Smooth muscle cell (in vitro differentiated cells): ENCODE data around the gene AKNA. TPM values are rescaled to one million over a fixed set of nuclear protein-coding genes. Genes with fewer than 3 reads are reported as not detected.

Experiments used
- DNase-seq: peaks from one replicate; lab custom pipeline; 2025; ENCODE audit not compliant: unreplicated experiment; lab: John Stamatoyannopoulos, UW
- H2AFZ ChIP-seq: fragments of 200-600 bp; sonication (generic); 2 replicates; pipeline ENCODE4 v1.6.0; 2016; ENCODE audit warnings: antibody characterized with exemption, low read depth, mild to moderate bottlenecking
- H3F3A ChIP-seq: fragments of 200-600 bp; sonication (generic); 2 replicates; pipeline ENCODE4 v1.6.0; 2017; ENCODE audit warnings: antibody characterized with exemption, low read depth
- H3K27ac ChIP-seq: fragments of 200-600 bp; sonication (generic); 2 replicates; pipeline ENCODE4 v1.5.1; 2016; ENCODE audit warnings: low read depth, mild to moderate bottlenecking
- H3K27me3 ChIP-seq: fragments of 200-600 bp; sonication (generic); 2 replicates; pipeline ENCODE4 v1.6.1; 2016; ENCODE audit warnings: low read depth, mild to moderate bottlenecking
- H3K36me3 ChIP-seq: fragments of 200-600 bp; sonication (generic); 2 replicates; pipeline ENCODE4 v1.5.1; 2016; ENCODE audit warnings: low read depth
- H3K4me1 ChIP-seq: fragments of 200-600 bp; sonication (generic); 2 replicates; pipeline ENCODE4 v1.5.1; 2016; ENCODE audit warnings: low read depth
- H3K4me2 ChIP-seq: fragments of 200-600 bp; sonication (generic); 2 replicates; pipeline ENCODE4 v1.6.0; 2016; ENCODE audit warnings: mild to moderate bottlenecking
- H3K4me3 ChIP-seq: fragments of 200-600 bp; sonication (generic); 2 replicates; pipeline ENCODE4 v1.5.1; 2016; ENCODE audit warnings: mild to moderate bottlenecking
- H3K79me2 ChIP-seq: fragments of 200-600 bp; sonication (generic); 2 replicates; pipeline ENCODE4 v1.6.0; 2016; ENCODE audit warnings: low read depth, mild to moderate bottlenecking
- H3K9ac ChIP-seq: fragments of 200-600 bp; sonication (generic); 2 replicates; pipeline ENCODE4 v1.6.0; 2016; ENCODE audit warnings: low read depth
- H3K9me3 ChIP-seq: fragments of 200-600 bp; sonication (generic); replicated peaks from 2 replicates; pipeline ENCODE4 v1.5.1; 2016; ENCODE audit warnings: low read depth
- H4K20me1 ChIP-seq: fragments of 200-600 bp; sonication (generic); 2 replicates; pipeline ENCODE4 v1.6.0; 2016; ENCODE audit warnings: low read depth
- CTCF ChIP-seq: fragments of 200-600 bp; sonication (generic); IDR thresholded peaks from 2 replicates; pipeline ENCODE4 v1.5.1; 2017; ENCODE audit warnings: borderline replicate concordance, mild to moderate bottlenecking, antibody characterized with exemption; ENCODE audit not compliant: insufficient read depth, poor library complexity, severe bottlenecking
- WGBS: methylation state at CpG from one replicate; pipeline ENCODE4 v1.1.7; 2016; ENCODE audit warnings: low lambda C conversion rate; 5-methylcytosine and 5-hydroxymethylcytosine counted together
- polyA plus RNA-seq: library from polyadenylated mRNA; unstranded; fragments of >200 nt; fragmentation: Nextera tagmentation; extraction: Ambion mirVana; gene quantifications from 2 replicates; pipeline ENCODE4 v1.2.1, GENCODE V29; 2016
- total RNA-seq: library from RNA; depleted of rRNA; stranded (reverse); fragments of >200 nt; gene quantifications from 2 replicates; pipeline ENCODE4 v1.2.3, GENCODE V29; 2014

AKNA gene
- total and polyA plus RNA-seq, 2 experiments from 2014 or later, result 3.2 to 4.7 TPM

- Histone ChIP-seq H3K36me3 (peaks cover 4% of the 10 kb centered on the region), H3K27me3 (no peaks in the 10 kb centered on the region), H3K9ac (no peak overlapping the region), H3K4me3 (no peak overlapping the region), H3K4me2 (no peak overlapping the region), H3F3A (peaks cover 14% of the 10 kb centered on the region), H3K27ac (no peak overlapping the region), H2AFZ (no peak overlapping the region), H3K9me3 (no peaks in the 10 kb centered on the region), H4K20me1 (no peaks in the 10 kb centered on the region), H3K79me2 (no peaks in the 10 kb centered on the region), H3K4me1 (peaks cover 16% of the 10 kb centered on the region)
- DNase-seq, result no peak
- WGBS, result 96% methylated on average over 7 of the region's 7 CpGs
- no peak for TF ChIP-seq CTCF
These were observed 42.2 kb downstream of the AKNA start for GRCh38 chr9:114345493-114346065.

- H2AFZ ChIP-seq, result no peak overlapping the region
- peaks cover 5% of the 10 kb centered on the region for H3F3A ChIP-seq
- H3K4me1 ChIP-seq, result peaks cover 16% of the 10 kb centered on the region
- no peaks in the 10 kb centered on the region for H3K79me2 ChIP-seq
- 84% methylated on average over 3 of the region's 3 CpGs for WGBS
- no peaks in the 10 kb centered on the region for H4K20me1 ChIP-seq
- peaks cover 4% of the 10 kb centered on the region for H3K36me3 ChIP-seq
- H3K4me3 ChIP-seq, result no peak overlapping the region
- H3K27me3 ChIP-seq, result no peaks in the 10 kb centered on the region
- no peak overlapping the region for H3K4me2 ChIP-seq
- H3K9me3 ChIP-seq, result no peaks in the 10 kb centered on the region
- no peak for TF ChIP-seq CTCF
- H3K27ac ChIP-seq, result peak overlapping the region; percentile 55
- H3K9ac ChIP-seq, result no peak overlapping the region
- DNase-seq, result no peak
These were observed 43.1 kb downstream of the AKNA start for GRCh38 chr9:114344692-114345091.

GRCh38 chr9:114344188-114344566, 43.6 kb downstream of the AKNA start:
- no peaks in the 10 kb centered on the region for H3K27me3 ChIP-seq
- H3K4me3 ChIP-seq, result no peak overlapping the region
- peaks cover 11% of the 10 kb centered on the region for H3K4me1 ChIP-seq
- H3K4me2 ChIP-seq, result no peak overlapping the region
- DNase-seq, result no peak
- no peak for TF ChIP-seq CTCF
- no peaks in the 10 kb centered on the region for H4K20me1 ChIP-seq
- H3K9ac ChIP-seq, result no peak overlapping the region
- H3F3A ChIP-seq, result no peaks in the 10 kb centered on the region
- H3K79me2 ChIP-seq, result no peaks in the 10 kb centered on the region
- peaks cover 4% of the 10 kb centered on the region for H3K36me3 ChIP-seq
- no peak overlapping the region for H2AFZ ChIP-seq
- H3K27ac ChIP-seq, result peak overlapping the region; percentile 55
- no peaks in the 10 kb centered on the region for H3K9me3 ChIP-seq
- 92% methylated on average over 11 of the region's 11 CpGs for WGBS
